Stomach (tissue), 9 donors: Measurements from ENCODE around the gene PARS2. TPM values are rescaled to one million over a fixed set of nuclear protein-coding genes. Genes with fewer than 3 reads are reported as not detected.
A peak's percentile ranks its signal among the peaks of the same experiment; 100 is the strongest.

Experiments used
- DNase-seq, 2 donors: peaks; one replicate each; pipeline versions ENCODE4 v3.0.0 to v3.0.0-alpha.2; 2013 to 2019
- H3K27ac ChIP-seq, 5 donors: fragments of 200-600 bp in 4 of 5; sonication (generic) in 4 of 5; one replicate each; pipeline ENCODE4 v1.5.1; 2013 to 2019; ENCODE audit warnings: mild to moderate bottlenecking in 1 of 5, moderate library complexity in 1 of 5
- H3K27me3 ChIP-seq, 3 donors: fragments of 200-600 bp; sonication (generic); one replicate each; pipeline ENCODE4 v1.5.1; 2017 to 2019; ENCODE audit warnings: mixed run types in 1 of 3
- H3K36me3 ChIP-seq, 4 donors: fragments of 200-600 bp; sonication (generic); 1 replicate in 3 of 4; 2 replicates in 1 of 4; pipeline ENCODE4 v1.5.1; 2016 to 2019
- H3K4me1 ChIP-seq, 4 donors: fragments of 200-600 bp; sonication (generic); one replicate each; pipeline ENCODE4 v1.5.1; 2016 to 2019
- H3K4me3 ChIP-seq, 4 donors: fragments of 200-600 bp; sonication (generic) in 3 of 4; one replicate each; pipeline ENCODE4 v1.5.1; 2016 to 2019; ENCODE audit warnings: mild to moderate bottlenecking in 1 of 4
- H3K9me3 ChIP-seq, 4 donors: fragments of 200-600 bp; sonication (generic); one replicate each; pipeline ENCODE4 v1.5.1; 2016 to 2019
- CTCF ChIP-seq, 7 experiments: fragments of 450-650 bp in 4 of 7; fragments of 200-600 bp in 3 of 7; sonication (generic) in 3 of 7; IDR thresholded peaks; one replicate each; pipeline ENCODE4 v1.5.1; 2016 to 2019; ENCODE audit warnings: antibody characterized with exemption in 7 of 7, control low read depth in 2 of 7, mild to moderate bottlenecking in 1 of 7
- EP300 ChIP-seq: sonication (generic); formaldehyde crosslinking; IDR thresholded peaks from one replicate; pipeline ENCODE4 v1.6.1; 2017; ENCODE audit warnings: antibody characterized with exemption
- POLR2A ChIP-seq, 4 donors: fragments of 450-650 bp; IDR thresholded peaks; one replicate each; pipeline ENCODE4 v1.6.1; 2016; ENCODE audit warnings: antibody characterized with exemption in 4 of 4, control low read depth in 2 of 4, mild to moderate bottlenecking in 1 of 4, moderate library complexity in 1 of 4
- POLR2AphosphoS5 ChIP-seq, 3 donors: sonication (generic); formaldehyde crosslinking; IDR thresholded peaks; one replicate each; pipeline ENCODE4 v1.6.1; 2016; ENCODE audit warnings: antibody characterized with exemption in 3 of 3
- WGBS, 5 donors: extraction: QIAGEN DNeasy Blood & Tissue Kit in 3 of 5; methylation state at CpG; one replicate each; pipeline versions ENCODE4 v1.1.5 to v1.1.7; 2013 to 2018; 5-methylcytosine and 5-hydroxymethylcytosine counted together
- intact Hi-C: fragments of 100-400 bp; cut with DNase I; formaldehyde crosslinking; loops from one replicate; pipeline ENCODE4 v1.15.1; 2023; ENCODE audit warnings: low total_unique reads
- polyA plus RNA-seq, 3 donors: library from polyadenylated mRNA; stranded (reverse); fragments of 200-250 nt; gene quantifications; one replicate each; pipeline ENCODE4 v1.2.3, GENCODE V29; 2013
- total RNA-seq, 5 donors: library from RNA; depleted of rRNA; stranded (reverse); fragments of >200 nt; gene quantifications; one replicate each; pipeline versions ENCODE4 v1.1.0 to v1.2.3, GENCODE V29; 2014 to 2016
- donor health status: healthy with polysubstance abuse.
- donor health status: Bipolar disorder and iron deficiency.
- donor health status: healthy.

Gene PARS2
- total and polyA plus RNA-seq, 8 donors, result 0.29 to 3.6 (median 1.8) TPM; not detected in 1

- no peak for TF ChIP-seq POLR2A (IDR thresholded peaks at IDR 0.05)
- TF ChIP-seq EP300, result no peak
- no peak for TF ChIP-seq POLR2AphosphoS5 (IDR thresholded peaks at IDR 0.05)
- no peak for TF ChIP-seq CTCF (IDR thresholded peaks at IDR 0.05)
- no peaks in the 10 kb centered on the region for H3K9me3 ChIP-seq
- no peaks in the 10 kb centered on the region for H3K36me3 ChIP-seq
- DNase-seq, result peak; percentile 29 to 57
- intact Hi-C loops, result no loop called here
- 78 to 86% (median 82%) methylated on average over 5 of the region's 5 CpGs for WGBS, 5 donors
- H3K27ac ChIP-seq, result no peak overlapping the region
- no peak overlapping the region for H3K4me3 ChIP-seq
- H3K27me3 ChIP-seq, result no peaks in the 10 kb centered on the region
- H3K4me1 ChIP-seq, result peaks cover 6 to 20% (median 14%) of the 10 kb centered on the region in 4 donors
Observed at GRCh38 chr1:54768093-54768492, 3.8 kb upstream of the PARS2 start.

- no peaks in the 10 kb centered on the region for H3K9me3 ChIP-seq
- no peaks in the 10 kb centered on the region for H3K27me3 ChIP-seq
- peaks cover 6 to 25% (median 17%) of the 10 kb centered on the region in 4 donors for H3K4me1 ChIP-seq
- WGBS, 5 donors, result 46 to 60% (median 50%) methylated on average over 6 of the region's 6 CpGs
- H3K27ac ChIP-seq, result no peak overlapping the region
- no peak for DNase-seq
- H3K36me3 ChIP-seq, result no peaks in the 10 kb centered on the region
- intact Hi-C loops, result no loop called here
- no peak overlapping the region for H3K4me3 ChIP-seq
- no peak for TF ChIP-seq POLR2AphosphoS5 (IDR thresholded peaks at IDR 0.05)
- no peak for TF ChIP-seq POLR2A (IDR thresholded peaks at IDR 0.05)
- TF ChIP-seq EP300, result no peak
- no peak for TF ChIP-seq CTCF (IDR thresholded peaks at IDR 0.05)
Observed at GRCh38 chr1:54767526-54767925, 3.2 kb upstream of the PARS2 start.

- Histone ChIP-seq H3K9me3 (no peaks in the 10 kb centered on the region), H3K36me3 (no peaks in the 10 kb centered on the region), H3K4me3 (no peak overlapping the region), H3K27ac (no peak overlapping the region), H3K4me1 (peaks cover 6 to 26% (median 15%) of the 10 kb centered on the region in 4 donors), H3K27me3 (no peaks in the 10 kb centered on the region)
- WGBS, 5 donors, result 25 to 42% (median 39%) methylated on average over 4 of the region's 4 CpGs
- intact Hi-C loops, result no loop called here
- TF ChIP-seq POLR2AphosphoS5 (IDR thresholded peaks at IDR 0.05) (no peak), CTCF (IDR thresholded peaks at IDR 0.05) (no peak), EP300 (no peak), POLR2A (IDR thresholded peaks at IDR 0.05) (no peak)
- no peak for DNase-seq
Observed at GRCh38 chr1:54766726-54767125, 2.4 kb upstream of the PARS2 start.

- DNase-seq, result no peak
- intact Hi-C loops, result no loop called here
- no peak for TF ChIP-seq EP300
- TF ChIP-seq CTCF (IDR thresholded peaks at IDR 0.05), result no peak
- no peak for TF ChIP-seq POLR2AphosphoS5 (IDR thresholded peaks at IDR 0.05)
- no peak for TF ChIP-seq POLR2A (IDR thresholded peaks at IDR 0.05)
- Histone ChIP-seq H3K27ac (peak overlapping the region in 4 of 5 donors; percentile 51 to 90 (median 74)), H3K36me3 (no peaks in the 10 kb centered on the region), H3K4me1 (peaks cover 6 to 26% (median 15%) of the 10 kb centered on the region in 4 donors), H3K27me3 (no peaks in the 10 kb centered on the region), H3K4me3 (peak overlapping the region; percentile 76 to 95 (median 82)), H3K9me3 (no peaks in the 10 kb centered on the region)
- WGBS, 5 donors, result 57 to 62% (median 59%) methylated on average over 13 of the region's 13 CpGs
Observed at GRCh38 chr1:54764922-54765561, 719 bp upstream of the PARS2 start.
